KOPT-K1 (cell line): Measurements from ENCODE around the gene ADGRG1.
A peak's percentile ranks its signal among the peaks of the same experiment; 100 is the strongest.

ENCODE experiments used
- H3K27ac ChIP-seq: fragments of 200-600 bp; sonication (generic); 2 replicates; pipeline ENCODE4 v1.5.1; 2016; ENCODE audit warnings: antibody characterized with exemption, mild to moderate bottlenecking, low read depth, low read length; ENCODE audit not compliant: poor library complexity, severe bottlenecking
- H3K36me3 ChIP-seq: fragments of 200-600 bp; sonication (generic); 2 replicates; pipeline ENCODE4 v1.5.1; 2017; ENCODE audit warnings: antibody characterized with exemption, mild to moderate bottlenecking, low read length, moderate library complexity; ENCODE audit not compliant: insufficient read depth
- H3K9me3 ChIP-seq: fragments of 200-600 bp; sonication (generic); 2 replicates; pipeline ENCODE4 v1.5.1; 2017; ENCODE audit warnings: antibody characterized with exemption, low read length, mild to moderate bottlenecking; ENCODE audit not compliant: insufficient read depth, poor library complexity, severe bottlenecking

ADGRG1 gene

DNA sequence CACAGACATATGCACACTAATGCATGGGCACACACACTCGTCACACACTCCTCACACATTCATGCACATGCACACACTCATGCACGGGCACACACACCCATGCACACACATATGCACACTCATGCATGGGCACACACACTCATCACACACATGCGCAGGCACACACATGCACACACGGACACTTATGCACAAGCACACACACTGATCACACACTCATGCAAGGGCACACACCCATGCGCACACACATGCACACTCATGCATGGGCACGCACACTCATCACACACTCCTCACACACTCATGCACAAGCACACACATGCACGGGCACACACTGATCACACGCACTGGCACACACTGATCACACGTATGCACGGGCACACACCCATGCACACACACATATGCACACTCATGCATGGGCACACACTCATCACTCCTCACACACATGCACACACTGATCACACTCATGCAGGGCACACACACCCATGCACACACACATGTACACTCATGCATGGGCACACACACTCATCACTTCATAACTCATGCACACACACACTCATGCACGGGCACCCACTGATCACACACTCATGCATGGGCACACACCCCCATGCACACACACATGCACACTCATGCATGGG is 16.1 kb downstream of the ADGRG1 start:
- Histone ChIP-seq H3K9me3 (no peaks in the 10 kb centered on the region), H3K27ac (peak overlapping the region; percentile 95), H3K36me3 (peaks cover 10% of the 10 kb centered on the region; the same call in 1 of the 2 replicates)

DNA sequence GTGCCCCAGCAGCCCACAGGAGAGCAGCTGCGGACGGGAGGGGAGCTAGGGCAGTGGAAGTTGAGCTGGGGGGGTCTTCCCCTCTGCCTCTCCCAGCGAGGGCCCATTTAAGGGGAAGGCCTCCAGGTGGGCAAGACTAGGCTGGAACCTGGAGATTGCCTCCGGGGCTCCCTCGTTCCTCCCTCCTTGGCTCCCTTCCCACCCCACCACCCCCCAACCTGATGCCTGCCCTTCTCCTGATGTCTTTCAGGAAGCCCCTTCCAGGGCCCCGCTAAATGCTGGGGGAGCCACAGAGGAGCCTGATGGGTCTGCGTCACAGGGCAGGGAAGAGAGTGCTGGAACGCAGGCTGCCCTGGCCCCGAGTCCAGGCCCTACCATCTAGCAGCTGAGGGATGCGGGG is 16.7 kb downstream of the ADGRG1 start:
- Histone ChIP-seq H3K9me3 (no peaks in the 10 kb centered on the region), H3K27ac (peak overlapping the region; percentile 95), H3K36me3 (peaks cover 17% of the 10 kb centered on the region; the same call in 1 of the 2 replicates)

- no peaks in the 10 kb centered on the region for H3K9me3 ChIP-seq
Observed at GRCh38 chr16:57645691-57646387, 17.4 kb downstream of the ADGRG1 start.

GRCh38 chr16:57646388-57647039 is 18.1 kb downstream of the ADGRG1 start:
- H3K27ac ChIP-seq: peak overlapping the region; percentile 95
- H3K9me3 ChIP-seq: no peaks in the 10 kb centered on the region
- H3K36me3 ChIP-seq: peaks cover 28% of the 10 kb centered on the region

More at GRCh38 chr16:57645691-57646387, 17.4 kb downstream of the ADGRG1 start:
- Histone ChIP-seq H3K27ac (peak overlapping the region; percentile 95), H3K36me3 (peaks cover 22% of the 10 kb centered on the region)

DNA sequence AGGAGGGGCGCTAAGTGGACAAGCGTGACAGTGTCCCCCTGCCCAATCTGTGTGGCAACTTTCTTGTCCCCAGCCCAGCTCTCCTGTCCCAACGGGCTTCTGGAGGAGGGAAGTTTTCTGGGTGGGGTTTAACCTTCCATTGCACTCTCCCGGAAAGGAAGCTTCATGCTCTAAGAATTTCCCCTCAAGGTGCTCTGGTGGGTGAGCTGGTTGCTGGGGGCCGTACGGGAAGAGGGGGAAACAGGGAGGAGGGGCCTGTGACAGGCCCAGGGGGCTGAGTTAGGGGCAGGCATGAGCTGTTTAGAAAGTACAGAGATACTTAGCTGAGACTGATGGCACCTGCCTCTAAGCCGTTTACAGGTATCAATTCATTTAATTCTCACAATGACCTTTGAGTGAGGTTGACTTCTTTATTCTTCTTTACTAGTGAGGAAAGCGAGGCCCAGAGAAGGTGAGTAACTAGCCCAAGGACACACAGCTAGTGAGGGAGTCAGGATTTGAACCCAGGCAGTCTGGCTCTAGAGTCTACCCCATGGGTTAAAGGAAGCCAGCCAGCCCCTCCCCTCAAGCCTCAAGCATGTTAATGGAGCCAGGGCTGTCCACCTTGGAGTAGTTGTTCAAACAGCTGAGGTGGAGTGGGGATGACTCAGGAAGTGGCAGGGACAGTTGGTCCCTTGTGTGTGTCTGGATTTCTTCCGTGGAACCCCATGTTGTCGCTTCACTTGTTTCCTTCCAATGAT is 18.9 kb downstream of the ADGRG1 start:
- H3K36me3 ChIP-seq: peaks cover 36% of the 10 kb centered on the region
- H3K27ac ChIP-seq: peak overlapping the region; percentile 95
- H3K9me3 ChIP-seq: no peaks in the 10 kb centered on the region

DNA sequence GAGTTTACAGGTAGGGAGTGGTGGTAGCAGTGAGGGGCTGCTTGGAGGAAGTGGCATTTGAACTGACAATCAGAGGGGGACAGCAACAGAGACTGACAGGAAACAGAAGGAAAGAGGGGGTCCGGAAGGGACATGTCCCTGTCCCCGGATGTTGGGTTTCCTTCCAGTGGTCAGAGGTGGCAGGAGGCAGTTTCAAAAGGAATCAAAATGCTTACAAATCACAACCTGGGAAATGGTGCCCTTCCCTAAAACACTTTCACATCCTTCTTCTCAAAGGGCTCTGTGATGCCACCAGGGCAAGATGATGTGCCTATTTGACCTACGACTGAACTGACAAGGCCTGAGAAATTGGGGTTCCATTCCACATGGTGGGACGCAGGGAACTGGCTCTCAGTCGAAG is 19.7 kb downstream of the ADGRG1 start:
- Histone ChIP-seq H3K27ac (peak overlapping the region; percentile 95), H3K9me3 (no peaks in the 10 kb centered on the region), H3K36me3 (peaks cover 44% of the 10 kb centered on the region)

DNA sequence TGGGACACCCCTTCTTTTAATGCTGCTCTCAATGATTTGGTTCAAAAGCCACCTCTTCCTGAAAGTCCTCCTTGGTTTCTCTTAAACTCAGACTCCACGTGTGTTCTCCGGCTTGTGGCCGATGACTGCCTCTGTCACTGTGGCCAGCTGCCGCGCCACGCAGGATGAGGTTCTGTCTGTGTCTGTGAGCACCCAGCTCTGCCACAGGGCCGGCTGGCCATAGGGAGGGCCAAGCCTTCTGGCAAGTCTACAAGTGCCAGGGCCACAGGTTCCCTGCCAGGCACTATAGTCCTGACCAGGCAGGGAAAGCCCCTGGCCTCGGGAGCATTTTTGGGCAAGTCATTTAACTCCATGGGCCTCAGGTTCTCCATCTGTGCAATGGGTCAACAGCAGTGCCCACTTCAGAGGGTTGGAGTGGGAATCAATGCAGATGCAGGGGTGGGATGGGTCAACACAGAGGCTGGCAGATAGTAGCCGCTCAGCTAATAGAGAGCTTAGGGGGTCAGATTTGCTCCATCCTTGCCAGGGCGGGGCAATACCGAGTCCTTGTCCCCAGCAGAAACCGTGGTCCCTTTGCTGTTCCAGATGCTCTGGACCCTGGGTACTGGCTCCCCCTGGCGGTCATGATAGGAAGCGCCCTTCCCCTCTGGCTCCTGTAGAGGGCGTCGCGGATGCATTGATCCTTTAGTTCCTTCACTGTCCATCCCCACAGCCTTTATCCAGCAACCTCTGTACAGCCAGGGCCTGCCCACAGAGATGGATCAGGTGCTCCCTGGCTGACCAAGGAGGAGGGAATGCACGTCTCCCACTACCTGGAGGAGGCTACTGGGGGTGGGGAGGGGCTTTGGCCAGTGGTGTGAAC is 20.4 kb downstream of the ADGRG1 start:
- Histone ChIP-seq H3K27ac (peak overlapping the region; percentile 95), H3K36me3 (peaks cover 51% of the 10 kb centered on the region), H3K9me3 (no peaks in the 10 kb centered on the region)

DNA sequence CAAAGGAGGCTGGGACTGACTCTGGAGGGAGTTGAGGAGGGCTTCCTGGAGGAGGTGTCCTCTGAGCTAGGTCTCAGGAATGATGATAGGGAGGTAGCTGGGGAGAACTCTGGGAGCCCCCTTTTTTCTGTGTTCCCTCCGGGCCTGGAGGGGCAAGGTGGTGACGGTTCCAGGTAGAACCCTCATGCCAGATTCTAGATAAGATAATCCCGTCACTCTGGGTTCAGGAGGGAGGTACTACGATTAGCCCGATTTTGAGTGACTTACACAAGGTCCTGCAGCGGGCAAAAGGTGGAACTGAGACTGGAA is 21.0 kb downstream of the ADGRG1 start:
- Histone ChIP-seq H3K27ac (peak overlapping the region; percentile 19), H3K36me3 (peaks cover 54% of the 10 kb centered on the region), H3K9me3 (no peaks in the 10 kb centered on the region)

DNA sequence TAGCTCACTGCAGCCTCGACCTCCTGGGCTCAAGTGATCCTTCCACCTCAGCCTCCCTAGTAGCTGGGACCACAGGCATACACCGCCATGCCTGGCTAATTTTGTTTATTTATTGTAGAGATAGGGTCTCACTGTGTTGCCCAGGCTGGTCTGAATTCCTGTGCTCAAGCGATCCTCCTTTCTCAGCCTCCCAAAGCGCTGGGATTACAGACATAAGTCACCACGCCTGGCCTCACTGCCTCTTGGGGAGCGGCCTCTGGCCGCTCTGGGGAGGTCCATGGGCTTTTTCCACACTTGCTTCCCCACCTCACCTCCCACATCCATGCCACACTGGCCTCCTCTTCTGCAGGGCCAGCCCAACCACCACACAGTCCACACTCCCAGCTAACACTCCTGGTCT is 21.4 kb downstream of the ADGRG1 start:
- Histone ChIP-seq H3K27ac (peak overlapping the region; percentile 19), H3K9me3 (no peaks in the 10 kb centered on the region), H3K36me3 (peaks cover 55% of the 10 kb centered on the region)

DNA sequence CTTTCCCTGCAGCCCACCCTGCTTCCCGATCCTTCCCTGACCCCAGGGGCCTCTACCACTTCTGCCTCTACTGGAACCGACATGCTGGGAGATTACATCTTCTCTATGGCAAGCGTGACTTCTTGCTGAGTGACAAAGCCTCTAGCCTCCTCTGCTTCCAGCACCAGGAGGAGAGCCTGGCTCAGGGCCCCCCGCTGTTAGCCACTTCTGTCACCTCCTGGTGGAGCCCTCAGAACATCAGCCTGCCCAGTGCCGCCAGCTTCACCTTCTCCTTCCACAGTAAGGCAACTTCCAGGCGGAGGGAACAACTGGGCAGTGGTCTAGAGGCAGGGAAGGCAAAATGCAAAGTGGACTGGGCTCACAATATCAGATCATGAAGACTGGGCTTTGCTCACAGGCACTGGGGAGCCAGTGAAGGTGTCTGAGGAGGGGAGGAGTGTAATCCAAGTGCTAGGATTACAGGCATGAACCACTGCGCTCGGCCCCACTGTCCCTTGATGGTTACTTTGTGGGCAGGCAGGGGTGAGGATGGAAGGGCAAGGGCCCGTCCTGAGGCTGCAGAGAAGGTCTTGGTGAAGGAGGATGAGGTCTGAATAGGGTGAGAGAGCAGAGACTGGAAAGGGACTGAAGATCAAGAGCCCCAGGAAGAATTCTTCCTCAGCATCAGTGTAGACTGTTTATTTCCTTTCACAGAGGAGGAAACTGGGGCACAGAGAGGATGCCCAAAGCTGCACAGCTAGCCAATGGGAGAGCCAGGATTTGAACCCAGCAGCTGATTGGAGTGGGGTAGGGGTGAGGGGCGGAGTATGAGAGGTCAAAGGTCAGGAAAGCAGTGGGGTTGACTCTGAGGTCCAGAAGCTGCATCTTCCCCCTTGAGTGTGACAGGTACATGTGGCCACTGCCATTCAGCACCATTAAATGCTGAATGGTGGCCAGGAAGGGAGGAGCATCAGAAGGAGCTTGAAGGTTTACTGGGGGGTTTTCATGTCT is 23.2 kb downstream of the ADGRG1 start:
- no peaks in the 10 kb centered on the region for H3K9me3 ChIP-seq
- H3K36me3 ChIP-seq: peaks cover 73% of the 10 kb centered on the region

DNA sequence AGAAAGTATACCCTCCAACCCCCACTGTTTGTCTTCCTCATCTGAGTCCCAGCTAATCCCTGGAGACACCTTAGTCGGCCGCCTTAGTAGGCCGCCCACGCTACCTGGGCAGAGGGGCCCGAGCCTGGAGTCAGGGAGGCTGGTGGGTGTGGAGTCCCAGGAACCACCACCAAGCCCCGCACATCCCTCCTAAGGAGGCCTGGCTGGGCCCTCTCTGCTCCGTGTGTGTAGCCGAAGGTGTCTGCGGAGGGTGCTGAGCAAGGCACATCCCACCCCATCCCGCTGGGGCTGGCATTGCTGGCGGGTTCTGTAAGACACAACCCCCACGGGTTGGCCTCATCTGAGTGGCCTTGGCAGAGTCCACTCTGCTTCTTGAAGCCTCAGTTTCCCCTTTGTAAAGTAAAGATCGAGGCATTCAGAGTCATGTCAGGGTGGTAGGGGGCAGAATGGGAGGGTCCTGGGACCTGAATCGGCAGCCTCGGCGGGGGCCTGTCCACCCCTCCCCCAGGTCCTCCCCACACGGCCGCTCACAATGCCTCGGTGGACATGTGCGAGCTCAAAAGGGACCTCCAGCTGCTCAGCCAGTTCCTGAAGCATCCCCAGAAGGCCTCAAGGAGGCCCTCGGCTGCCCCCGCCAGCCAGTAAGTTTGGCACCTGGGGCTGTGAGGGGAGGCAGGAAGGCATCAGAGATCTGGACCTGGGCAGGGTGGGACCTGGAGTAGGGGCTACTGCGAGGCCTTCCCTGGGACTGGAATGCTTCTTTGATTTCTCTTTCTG is 24.5 kb downstream of the ADGRG1 start:
- Histone ChIP-seq H3K27ac (no peak overlapping the region), H3K9me3 (no peaks in the 10 kb centered on the region), H3K36me3 (peaks cover 82% of the 10 kb centered on the region)

More for the DNA sequence above, 23.2 kb downstream of the ADGRG1 start:
- H3K27ac ChIP-seq: peak overlapping the region; percentile 5

GRCh38 chr16:57653936-57654335 is 25.5 kb downstream of the ADGRG1 start:
- no peaks in the 10 kb centered on the region for H3K9me3 ChIP-seq
- H3K27ac ChIP-seq: no peak overlapping the region
- peaks cover 91% of the 10 kb centered on the region for H3K36me3 ChIP-seq
